Glomerular visceral epithelial cell (primary cell): ENCODE results near the gene NFKBIB.

Experiments used
- DNase-seq: peaks from one replicate; pipeline ENCODE4 v3.0.0-alpha.2; 2016; ENCODE audit errors: extremely low spot score

NFKBIB gene

GRCh38 chr19:38958301-38958700 lies 58.5 kb downstream of the NFKBIB start:
- DNase-seq: no peak
